ENCODE measurements around the gene PUSL1. TPM values are rescaled to one million over a fixed set of nuclear protein-coding genes. Genes with fewer than 3 reads are reported as not detected.

PUSL1 gene
- total RNA-seq, 2 experiments from 2014 or later = 31.3 to 57.1 TPM

DNA sequence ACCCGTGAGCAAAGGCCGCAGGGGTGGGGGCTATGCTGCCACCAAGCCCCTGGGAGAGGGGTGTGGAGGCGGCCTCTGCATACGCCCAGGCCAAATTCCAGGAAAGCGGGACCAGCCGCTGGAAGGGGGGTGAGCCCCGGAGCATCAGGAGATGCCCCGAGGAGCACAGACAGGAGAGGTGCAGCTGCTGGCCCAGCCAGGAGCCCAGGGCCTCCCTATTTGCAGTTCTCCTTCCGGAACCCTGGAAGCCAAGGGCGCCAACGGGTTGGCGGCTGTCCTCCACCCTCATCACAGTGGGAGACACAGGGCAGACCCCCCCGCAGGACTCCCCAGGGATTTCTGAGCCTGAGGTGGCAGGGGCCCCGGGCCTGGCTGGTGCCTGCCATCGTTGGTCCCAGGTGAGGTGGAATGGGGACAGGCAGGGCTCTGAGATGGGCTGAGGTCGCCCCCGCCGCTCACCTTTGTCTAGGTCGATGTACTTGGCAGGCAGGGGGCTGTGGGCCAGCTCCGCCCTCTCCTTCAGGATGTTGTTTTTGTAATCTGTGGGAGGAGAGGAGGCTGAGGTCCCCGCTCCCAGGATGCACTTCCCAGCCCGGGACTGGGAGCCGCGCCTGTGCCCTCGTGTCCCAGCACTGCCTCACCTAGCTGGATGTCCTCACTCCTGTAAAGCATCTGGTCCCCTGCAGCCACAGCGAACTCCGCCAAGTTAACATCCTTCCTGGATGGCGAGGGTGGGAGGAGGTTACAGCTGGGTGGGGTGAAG lies 45.2 kb downstream of the PUSL1 start:
- intact Hi-C loops (cut with micrococcal nuclease; ENCODE audit: unreplicated experiment) = no loop called here
- Histone ChIP-seq H2AFZ (ENCODE audit: low read length) (no peak overlapping the region), H3K36me3 (ENCODE audit: insufficient read depth, low read length) (no peaks in the 10 kb centered on the region), H3K4me3 (ENCODE audit: low read depth, low read length, poor library complexity, severe bottlenecking) (no peak overlapping the region), H3K9me2 (ENCODE audit: insufficient read depth, low read length) (no peaks in the 10 kb centered on the region), H3K9me3 (ENCODE audit: low read length) (no peaks in the 10 kb centered on the region), H4K20me1 (ENCODE audit: insufficient read depth, low read length) (no peaks in the 10 kb centered on the region), H3K4me2 (ENCODE audit: low read length) (peak overlapping the region; percentile 17; the same call in 1 of the 2 replicates), H3K4me1 (ENCODE audit: insufficient read depth, low read length, poor library complexity, severe bottlenecking) (peaks cover 21% of the 10 kb centered on the region), H3K79me2 (ENCODE audit: insufficient read depth, low read depth, low read length) (no peaks in the 10 kb centered on the region), H3K27ac (ENCODE audit: low read depth, low read length, poor library complexity, severe bottlenecking) (no peak overlapping the region)
- BruUV-seq (replicated peaks) = no TSS peak
- DNase-seq (ENCODE audit: low spot score) = no peak
- ChIA-PET CTCF (ENCODE audit: unreplicated experiment) (no interaction called here), POLR2A (no interaction called here)
- no peak for TF ChIP-seq EZH2phosphoT487 (IDR thresholded peaks at IDR 0.05; ENCODE audit: borderline replicate concordance, low read depth, low read length)
- TF ChIP-seq, protein P1, sequence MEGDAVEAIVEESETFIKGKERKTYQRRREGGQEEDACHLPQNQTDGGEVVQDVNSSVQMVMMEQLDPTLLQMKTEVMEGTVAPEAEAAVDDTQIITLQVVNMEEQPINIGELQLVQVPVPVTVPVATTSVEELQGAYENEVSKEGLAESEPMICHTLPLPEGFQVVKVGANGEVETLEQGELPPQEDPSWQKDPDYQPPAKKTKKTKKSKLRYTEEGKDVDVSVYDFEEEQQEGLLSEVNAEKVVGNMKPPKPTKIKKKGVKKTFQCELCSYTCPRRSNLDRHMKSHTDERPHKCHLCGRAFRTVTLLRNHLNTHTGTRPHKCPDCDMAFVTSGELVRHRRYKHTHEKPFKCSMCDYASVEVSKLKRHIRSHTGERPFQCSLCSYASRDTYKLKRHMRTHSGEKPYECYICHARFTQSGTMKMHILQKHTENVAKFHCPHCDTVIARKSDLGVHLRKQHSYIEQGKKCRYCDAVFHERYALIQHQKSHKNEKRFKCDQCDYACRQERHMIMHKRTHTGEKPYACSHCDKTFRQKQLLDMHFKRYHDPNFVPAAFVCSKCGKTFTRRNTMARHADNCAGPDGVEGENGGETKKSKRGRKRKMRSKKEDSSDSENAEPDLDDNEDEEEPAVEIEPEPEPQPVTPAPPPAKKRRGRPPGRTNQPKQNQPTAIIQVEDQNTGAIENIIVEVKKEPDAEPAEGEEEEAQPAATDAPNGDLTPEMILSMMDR (conservative IDR thresholded peaks at IDR 0.05; ENCODE audit: low read length) = no peak

DNA sequence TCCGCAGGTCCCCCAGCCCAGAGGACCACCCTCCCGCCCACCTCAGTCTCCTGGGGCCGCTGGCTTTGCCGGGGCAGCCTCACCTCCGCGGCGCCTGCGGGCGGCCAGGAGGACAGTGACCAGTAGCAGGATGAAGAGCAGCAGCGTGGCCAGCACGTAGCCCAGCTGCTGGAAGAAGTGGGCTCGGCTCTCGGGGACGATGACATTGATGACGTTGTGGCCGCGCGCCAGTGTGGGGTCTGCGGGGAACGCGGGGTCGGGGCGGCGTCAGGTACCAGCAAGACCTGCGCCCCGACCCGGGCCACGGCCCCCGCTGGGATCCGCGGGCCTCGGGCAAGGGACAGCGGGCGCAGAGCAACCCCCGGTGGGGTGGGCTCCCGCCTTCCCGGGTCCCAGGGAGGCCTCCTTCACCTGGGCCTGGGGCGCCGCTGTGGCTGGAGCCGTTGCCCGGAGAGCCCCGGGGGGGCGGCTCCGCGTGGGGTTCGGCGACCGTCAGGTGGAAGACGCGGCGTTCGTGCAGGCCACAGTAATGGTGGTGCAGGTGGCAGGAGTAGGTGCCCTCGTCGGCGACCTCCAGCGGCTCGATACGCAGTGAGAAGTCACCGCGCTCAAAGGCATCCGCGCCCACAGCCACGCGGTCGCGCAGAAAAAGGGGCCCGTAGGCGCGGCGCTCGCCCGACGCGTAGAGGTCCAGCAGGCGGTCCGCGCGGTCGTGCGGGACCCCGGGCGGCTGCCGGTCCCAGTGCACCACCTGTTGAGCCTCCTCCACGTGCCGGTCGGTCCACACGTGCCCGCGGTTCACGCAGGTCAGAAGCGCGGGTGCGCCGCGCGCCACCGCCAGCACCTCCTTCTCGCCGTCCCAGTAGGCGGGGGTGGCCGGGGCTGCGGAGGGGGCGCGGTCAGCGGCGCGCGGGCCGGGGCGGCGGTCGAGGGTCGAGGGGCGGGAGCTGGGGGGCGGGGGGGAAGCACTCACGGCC lies 46.2 kb downstream of the PUSL1 start:
- Histone ChIP-seq H4K20me1 (ENCODE audit: insufficient read depth, low read length) (no peaks in the 10 kb centered on the region), H3K4me2 (ENCODE audit: low read length) (no peak overlapping the region), H2AFZ (ENCODE audit: low read length) (no peak overlapping the region), H3K36me3 (ENCODE audit: insufficient read depth, low read length) (no peaks in the 10 kb centered on the region), H3K27ac (ENCODE audit: low read depth, low read length, poor library complexity, severe bottlenecking) (no peak overlapping the region), H3K79me2 (ENCODE audit: insufficient read depth, low read depth, low read length) (no peaks in the 10 kb centered on the region), H3K4me1 (ENCODE audit: insufficient read depth, low read length, poor library complexity, severe bottlenecking) (peaks cover 21% of the 10 kb centered on the region), H3K4me3 (ENCODE audit: low read depth, low read length, poor library complexity, severe bottlenecking) (no peak overlapping the region), H3K9me3 (ENCODE audit: low read length) (no peaks in the 10 kb centered on the region), H3K9me2 (ENCODE audit: insufficient read depth, low read length) (no peaks in the 10 kb centered on the region)
- intact Hi-C loops (cut with micrococcal nuclease; ENCODE audit: unreplicated experiment) = no loop called here
- ChIA-PET CTCF (ENCODE audit: unreplicated experiment) (no interaction called here), POLR2A (no interaction called here)
- DNase-seq (ENCODE audit: low spot score) = no peak
- BruUV-seq (replicated peaks) = no TSS peak
- TF ChIP-seq EZH2phosphoT487 (IDR thresholded peaks at IDR 0.05; ENCODE audit: borderline replicate concordance, low read depth, low read length) = no peak
- TF ChIP-seq, protein P1 (conservative IDR thresholded peaks at IDR 0.05; ENCODE audit: low read length) = no peak
